Stimulated activated CD4-positive, alpha-beta T cell treated with anti-CD3 and anti-CD28 coated beads, TNF-alpha, amount 100 ng/mL, for 4 hours (primary cell): ENCODE measurements around the gene MYO16.

Experiments
- DNase-seq, 3 experiments: peaks; one replicate each; pipeline ENCODE4 v3.0.0-alpha.2; 2020; ENCODE audit warnings: low read depth in 3 of 3

MYO16 gene

GRCh38 chr13:109235901-109236300, 606.5 kb downstream of the MYO16 start:
- DNase-seq, result no peak

DNA sequence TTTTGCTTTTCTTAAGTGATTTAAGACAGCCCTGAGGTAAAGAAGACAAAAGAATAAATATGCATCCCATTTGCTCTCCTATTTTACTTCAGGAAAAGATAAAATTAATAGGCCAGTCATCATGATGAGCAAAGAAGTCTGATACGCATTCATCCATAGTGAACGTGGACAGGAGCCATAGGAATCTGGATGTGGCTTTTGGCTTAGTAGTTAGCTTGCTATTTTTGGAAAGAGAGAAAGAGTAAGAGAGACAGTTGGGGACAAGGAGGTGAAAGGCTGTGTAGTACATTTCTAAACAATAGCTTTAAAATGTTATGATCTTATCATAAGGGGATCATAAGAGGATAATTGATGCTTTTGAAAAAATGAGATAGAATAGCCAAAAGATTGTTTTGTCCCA, 611.7 kb downstream of the MYO16 start:
- no peak for DNase-seq

DNA sequence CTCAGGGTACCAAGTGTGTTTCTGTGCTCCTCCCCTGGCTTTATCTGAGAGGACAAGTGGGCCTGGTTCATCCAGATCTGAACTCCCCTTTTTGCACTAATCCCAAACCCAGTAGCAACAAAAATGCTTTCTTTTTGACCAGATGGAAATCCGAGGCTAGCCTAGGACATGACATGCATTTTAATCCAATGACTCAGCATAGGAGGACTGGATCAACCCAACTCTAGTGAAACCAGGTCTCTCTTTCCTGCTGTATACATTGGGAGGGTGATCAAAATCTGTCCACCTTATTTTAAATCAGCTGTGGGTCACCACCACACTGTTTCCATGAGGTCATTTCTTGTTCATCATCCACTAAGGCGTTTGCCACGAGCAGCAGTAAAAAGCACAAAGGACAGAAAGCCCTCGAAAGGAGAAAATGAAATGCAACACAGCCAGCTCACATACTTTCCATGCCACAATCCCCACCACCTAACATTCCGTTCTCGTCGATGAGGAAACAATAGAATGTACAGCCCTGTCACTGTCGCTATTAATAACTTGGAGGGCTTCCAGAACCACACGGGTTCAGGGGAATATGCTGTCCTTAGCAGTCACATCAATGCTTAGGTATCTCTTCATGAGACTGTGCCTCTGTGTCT, 614.0 kb downstream of the MYO16 start:
- DNase-seq, result no peak

GRCh38 chr13:109244566-109244965, 615.2 kb downstream of the MYO16 start:
- DNase-seq, result no peak

GRCh38 chr13:109246001-109246400, 616.6 kb downstream of the MYO16 start:
- no peak for DNase-seq

DNA sequence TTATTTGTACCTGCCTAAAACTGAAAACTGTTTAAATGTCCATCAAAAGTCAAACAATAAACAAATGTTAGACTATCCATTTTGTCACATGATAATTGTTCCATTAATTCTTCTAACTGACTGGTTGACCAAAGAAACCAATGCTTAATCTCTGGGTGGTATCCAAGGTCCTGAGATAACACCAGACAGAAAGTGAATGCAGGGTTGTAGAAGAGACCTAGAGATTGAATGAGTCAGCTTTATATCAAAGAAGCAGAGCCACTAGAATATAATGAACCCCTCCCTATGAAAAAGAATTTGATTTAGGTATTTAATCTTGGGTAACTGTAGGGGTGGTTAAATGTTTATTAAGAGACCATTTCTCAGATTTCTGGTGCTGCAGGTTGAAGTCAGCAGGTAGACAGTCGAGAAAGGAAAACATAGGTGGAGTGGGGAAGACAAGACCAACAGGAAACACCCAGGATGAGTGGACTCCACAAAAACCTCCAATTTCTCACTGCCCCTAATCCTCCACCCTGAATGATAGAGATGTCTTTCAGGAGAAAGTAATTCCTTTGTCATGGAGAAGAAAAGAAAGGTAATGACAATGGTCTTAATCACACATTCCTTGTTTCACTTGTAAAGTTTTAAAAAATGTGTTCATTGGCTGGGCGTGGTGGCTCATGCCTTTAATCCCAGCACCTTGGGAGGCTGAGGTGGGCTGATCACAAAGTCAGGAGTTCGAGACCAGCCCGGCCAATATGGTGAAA, 620.5 kb downstream of the MYO16 start:
- DNase-seq, result no peak

DNA sequence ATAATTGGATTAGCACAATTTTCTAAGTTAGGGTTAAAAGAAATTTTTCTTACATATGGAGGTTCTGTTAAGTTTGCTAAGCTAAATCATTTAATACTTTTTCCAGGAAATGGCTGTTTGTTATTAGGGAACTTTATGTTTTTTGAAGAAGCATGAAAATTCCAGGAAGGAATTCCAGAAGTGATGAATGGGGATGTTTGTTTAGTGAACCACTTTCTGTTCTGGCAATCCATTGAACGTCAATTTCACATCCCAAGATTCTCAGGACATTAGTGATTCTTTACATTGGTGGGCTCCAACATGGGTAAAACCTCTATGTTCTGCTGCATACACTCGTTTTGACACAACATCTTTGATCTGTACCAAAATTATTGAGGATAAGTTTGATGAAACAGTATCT, 622.5 kb downstream of the MYO16 start:
- DNase-seq, result no peak

GRCh38 chr13:109253316-109253715, 623.9 kb downstream of the MYO16 start:
- no peak for DNase-seq

DNA sequence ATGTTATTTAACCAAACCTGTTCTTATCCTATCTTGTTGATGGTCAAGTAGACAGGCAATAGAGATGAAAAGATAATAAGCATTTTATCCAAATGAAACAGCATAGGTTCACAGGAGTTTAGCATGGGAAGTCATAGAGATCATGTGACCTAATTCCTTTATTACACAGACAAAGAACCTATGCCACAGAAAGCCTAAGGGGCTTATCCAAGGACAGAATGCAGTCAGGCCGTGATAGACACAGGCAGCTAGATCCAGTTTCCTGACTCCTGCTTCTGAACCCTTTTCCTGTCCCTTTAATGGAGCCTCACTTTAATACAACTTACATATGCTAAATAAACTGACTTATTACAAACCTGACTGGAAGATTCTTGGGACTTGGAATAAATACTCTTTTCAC, 624.9 kb downstream of the MYO16 start:
- DNase-seq, result no peak

GRCh38 chr13:109255141-109255856, 625.9 kb downstream of the MYO16 start:
- no peak for DNase-seq

DNA sequence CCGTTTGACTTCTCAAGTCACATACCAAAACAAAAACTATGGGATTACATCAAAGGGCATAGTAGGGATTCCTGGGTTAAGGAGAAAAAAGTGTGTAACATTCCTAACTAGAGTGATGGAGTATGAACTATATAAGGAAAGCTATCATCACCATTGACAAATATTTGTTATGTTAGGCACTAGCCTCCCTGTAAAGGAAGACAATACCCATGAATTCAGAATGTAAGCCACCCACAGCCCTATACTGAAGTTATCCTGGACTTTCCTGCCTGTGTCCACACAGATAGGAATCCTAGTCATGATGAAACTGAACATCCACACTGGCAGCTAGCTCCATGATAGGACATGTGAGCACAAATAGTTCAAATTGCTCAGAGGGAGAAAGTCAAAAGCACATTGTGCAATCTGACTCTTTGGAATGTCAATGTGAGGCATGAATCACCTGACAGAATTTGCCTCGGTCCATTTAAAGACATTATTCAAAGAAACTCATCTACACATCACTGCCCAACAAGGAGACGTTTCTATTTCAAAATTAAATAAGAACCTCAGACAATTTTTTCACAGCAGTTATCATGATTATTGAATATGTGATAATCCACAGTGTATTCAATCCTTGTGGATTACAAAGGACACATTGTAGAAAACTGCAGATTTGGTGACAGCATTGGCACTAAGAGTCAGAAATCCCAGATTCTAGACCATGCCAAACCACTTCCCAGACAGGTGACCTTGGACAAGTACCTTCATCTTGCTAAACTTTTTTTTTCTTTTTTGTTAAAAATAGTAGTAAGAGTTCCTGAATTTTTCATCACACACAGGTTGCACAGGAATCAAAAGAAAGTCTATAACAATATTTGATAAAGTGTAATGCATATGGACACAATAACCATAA, 627.7 kb downstream of the MYO16 start:
- no peak for DNase-seq
